Activated naive CD4-positive, alpha-beta T cell treated with anti-CD3 and anti-CD28 coated beads, Interleukin-2, amount 50 U/mL, for 24 hours (primary cell): ENCODE results near the gene IKBKE.
"Not testable (repeated sequence)": the region's sequence is repeated elsewhere in the genome, so short reads cannot be mapped to it uniquely, and the experiment has no call there.

Source experiments
- H3K27ac Mint-ChIP-seq: one replicate; pipeline ENCODE4 v1.8.0; 2021; ENCODE audit warnings: mild to moderate bottlenecking, mixed read lengths
- H3K27me3 Mint-ChIP-seq: one replicate; pipeline ENCODE4 v1.8.0; 2021; ENCODE audit warnings: mixed read lengths
- H3K36me3 Mint-ChIP-seq: one replicate; pipeline ENCODE4 v1.8.0; 2021; ENCODE audit warnings: mixed read lengths
- H3K4me1 Mint-ChIP-seq: one replicate; pipeline ENCODE4 v1.8.0; 2021; ENCODE audit warnings: mixed read lengths
- H3K4me3 Mint-ChIP-seq: one replicate; pipeline ENCODE4 v1.8.0; 2021; ENCODE audit warnings: mild to moderate bottlenecking, mixed read lengths
- H3K9me3 Mint-ChIP-seq: one replicate; pipeline ENCODE4 v1.8.0; 2021; ENCODE audit warnings: mixed read lengths

Gene IKBKE

GRCh38 chr1:206477581-206478380 is 7.5 kb downstream of the IKBKE start:
- Mint-ChIP-seq H3K4me1 (peaks cover 46% of the 10 kb centered on the region), H3K4me3 (no peak overlapping the region), H3K36me3 (peaks cover 10% of the 10 kb centered on the region), H3K27me3 (no peaks in the 10 kb centered on the region), H3K9me3 (no peaks in the 10 kb centered on the region), H3K27ac (no peak overlapping the region)

DNA sequence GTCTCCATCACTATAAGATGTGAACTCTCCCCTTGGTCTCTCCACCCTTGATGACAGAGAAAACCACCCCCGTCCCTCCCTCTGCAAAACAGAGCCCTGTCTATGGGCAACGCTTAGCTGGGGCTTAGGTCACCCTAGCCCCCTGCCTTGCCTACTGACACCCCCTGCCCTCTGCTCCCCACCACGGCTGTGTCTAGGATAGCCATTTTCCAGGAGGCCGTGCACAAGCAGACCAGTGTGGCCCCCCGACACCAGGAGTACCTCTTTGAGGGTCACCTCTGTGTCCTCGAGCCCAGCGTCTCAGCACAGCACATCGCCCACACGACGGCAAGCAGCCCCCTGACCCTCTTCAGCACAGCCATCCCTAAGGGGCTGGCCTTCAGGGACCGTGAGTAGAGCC is 8.5 kb downstream of the IKBKE start:
- peaks cover 9% of the 10 kb centered on the region for H3K36me3 Mint-ChIP-seq
- no peaks in the 10 kb centered on the region for H3K27me3 Mint-ChIP-seq
- no peak overlapping the region for H3K4me3 Mint-ChIP-seq
- peaks cover 38% of the 10 kb centered on the region for H3K4me1 Mint-ChIP-seq
- no peak overlapping the region for H3K27ac Mint-ChIP-seq
- H3K9me3 Mint-ChIP-seq, result no peaks in the 10 kb centered on the region

DNA sequence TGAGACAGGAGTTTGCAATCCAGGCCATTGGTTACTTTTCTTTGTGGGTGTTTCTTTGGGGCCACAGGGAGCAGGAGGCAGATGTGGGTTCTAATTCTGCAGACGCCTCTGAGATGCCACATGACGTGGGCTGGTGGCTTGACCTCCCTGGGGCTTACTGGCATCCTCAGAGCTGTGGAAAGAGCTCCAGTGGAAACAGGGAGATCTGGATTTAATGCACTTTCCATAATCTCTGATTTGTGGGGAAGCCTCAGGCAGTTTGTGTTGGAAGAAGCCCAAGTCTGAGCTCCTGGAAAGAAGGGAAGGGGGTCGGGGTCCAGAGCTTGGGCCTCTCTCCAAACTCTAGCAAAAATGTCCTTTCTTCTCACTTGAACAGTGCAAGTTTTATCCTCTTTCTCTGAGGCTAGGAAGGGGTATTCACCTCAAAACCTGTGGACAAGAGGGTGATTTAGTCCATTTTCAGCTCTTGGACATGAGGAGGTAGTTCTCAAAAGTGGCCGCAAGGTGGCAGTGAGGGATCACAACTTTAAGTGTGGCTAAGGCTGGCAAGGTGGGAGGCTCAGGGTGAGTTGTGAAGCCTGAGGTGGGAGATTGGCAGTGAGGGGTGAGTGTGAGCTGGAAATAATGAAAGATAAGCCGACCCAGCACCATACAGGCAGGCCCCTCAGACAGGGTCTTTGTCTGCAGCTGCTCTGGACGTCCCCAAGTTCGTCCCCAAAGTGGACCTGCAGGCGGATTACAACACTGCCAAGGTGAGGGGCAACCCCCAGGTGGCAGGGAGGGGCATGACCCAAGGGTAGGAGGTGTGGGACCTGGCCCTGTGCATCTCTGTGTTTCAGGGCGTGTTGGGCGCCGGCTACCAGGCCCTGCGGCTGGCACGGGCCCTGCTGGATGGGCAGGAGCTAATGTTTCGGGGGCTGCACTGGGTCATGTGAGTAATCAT is 9.2 kb downstream of the IKBKE start:
- no peak overlapping the region for H3K4me3 Mint-ChIP-seq
- no peaks in the 10 kb centered on the region for H3K27me3 Mint-ChIP-seq
- peaks cover 9% of the 10 kb centered on the region for H3K36me3 Mint-ChIP-seq

GRCh38 chr1:206480211-206480610 is 9.9 kb downstream of the IKBKE start:
- Mint-ChIP-seq H3K4me1 (peaks cover 31% of the 10 kb centered on the region), H3K27ac (no peak overlapping the region), H3K36me3 (peaks cover 7% of the 10 kb centered on the region)

More for the DNA sequence above, 9.2 kb downstream of the IKBKE start:
- H3K4me1 Mint-ChIP-seq, result peaks cover 34% of the 10 kb centered on the region
- no peaks in the 10 kb centered on the region for H3K9me3 Mint-ChIP-seq
- H3K27ac Mint-ChIP-seq, result peak overlapping the region; percentile 80

GRCh38 chr1:206482611-206483010 is 12.3 kb downstream of the IKBKE start:
- Mint-ChIP-seq H3K27me3 (no peaks in the 10 kb centered on the region), H3K27ac (no peak overlapping the region), H3K9me3 (no peaks in the 10 kb centered on the region), H3K4me3 (no peak overlapping the region), H3K4me1 (peaks cover 12% of the 10 kb centered on the region), H3K36me3 (peaks cover 6% of the 10 kb centered on the region)

More at GRCh38 chr1:206480211-206480610, 9.9 kb downstream of the IKBKE start:
- H3K4me3 Mint-ChIP-seq, result no peak overlapping the region
- H3K9me3 Mint-ChIP-seq, result no peaks in the 10 kb centered on the region
- H3K27me3 Mint-ChIP-seq, result no peaks in the 10 kb centered on the region

DNA sequence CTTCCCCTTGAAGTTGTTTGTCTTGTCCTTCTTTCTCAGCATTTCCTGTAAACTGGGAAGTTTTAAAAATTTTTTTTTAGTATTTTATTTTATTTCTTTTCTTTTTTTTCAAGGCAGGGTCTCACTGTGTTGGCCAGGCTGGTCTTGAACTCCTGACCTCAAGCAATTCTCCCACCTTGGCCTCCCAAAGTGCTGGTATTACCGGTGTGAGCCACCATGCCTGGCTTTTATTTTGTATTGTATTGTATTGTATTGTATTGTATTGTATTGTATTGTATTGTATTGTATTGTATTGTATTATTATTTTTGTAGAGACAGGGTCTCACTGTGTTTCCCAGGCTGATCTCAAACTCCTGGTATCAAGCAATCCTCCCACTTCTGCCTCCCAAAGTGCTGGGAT is 13.6 kb downstream of the IKBKE start:
- not testable (repeated sequence) for H3K27me3 Mint-ChIP-seq, H3K4me3 Mint-ChIP-seq, H3K27ac Mint-ChIP-seq, H3K4me1 Mint-ChIP-seq, H3K9me3 Mint-ChIP-seq, H3K36me3 Mint-ChIP-seq

DNA sequence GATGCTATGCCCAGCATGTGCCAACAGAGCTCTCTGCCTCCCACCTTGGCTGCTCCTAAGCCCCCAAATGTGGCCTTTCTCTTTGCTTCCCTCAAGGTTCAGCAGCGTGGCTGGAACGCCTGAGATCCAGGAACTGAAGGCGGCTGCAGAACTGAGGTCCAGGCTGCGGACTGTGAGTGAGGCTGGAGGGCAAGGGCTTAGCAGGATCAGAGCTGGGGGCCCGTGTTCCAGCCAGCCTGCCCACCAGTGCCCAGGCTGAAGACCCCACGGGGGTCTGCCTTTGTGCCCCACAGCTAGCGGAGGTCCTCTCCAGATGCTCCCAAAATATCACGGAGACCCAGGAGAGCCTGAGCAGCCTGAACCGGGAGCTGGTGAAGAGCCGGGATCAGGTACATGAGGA is 14.6 kb downstream of the IKBKE start:
- Mint-ChIP-seq H3K27ac (no peak overlapping the region), H3K4me1 (no peaks in the 10 kb centered on the region), H3K27me3 (no peaks in the 10 kb centered on the region), H3K9me3 (no peaks in the 10 kb centered on the region), H3K36me3 (peaks cover 4% of the 10 kb centered on the region), H3K4me3 (no peak overlapping the region)

DNA sequence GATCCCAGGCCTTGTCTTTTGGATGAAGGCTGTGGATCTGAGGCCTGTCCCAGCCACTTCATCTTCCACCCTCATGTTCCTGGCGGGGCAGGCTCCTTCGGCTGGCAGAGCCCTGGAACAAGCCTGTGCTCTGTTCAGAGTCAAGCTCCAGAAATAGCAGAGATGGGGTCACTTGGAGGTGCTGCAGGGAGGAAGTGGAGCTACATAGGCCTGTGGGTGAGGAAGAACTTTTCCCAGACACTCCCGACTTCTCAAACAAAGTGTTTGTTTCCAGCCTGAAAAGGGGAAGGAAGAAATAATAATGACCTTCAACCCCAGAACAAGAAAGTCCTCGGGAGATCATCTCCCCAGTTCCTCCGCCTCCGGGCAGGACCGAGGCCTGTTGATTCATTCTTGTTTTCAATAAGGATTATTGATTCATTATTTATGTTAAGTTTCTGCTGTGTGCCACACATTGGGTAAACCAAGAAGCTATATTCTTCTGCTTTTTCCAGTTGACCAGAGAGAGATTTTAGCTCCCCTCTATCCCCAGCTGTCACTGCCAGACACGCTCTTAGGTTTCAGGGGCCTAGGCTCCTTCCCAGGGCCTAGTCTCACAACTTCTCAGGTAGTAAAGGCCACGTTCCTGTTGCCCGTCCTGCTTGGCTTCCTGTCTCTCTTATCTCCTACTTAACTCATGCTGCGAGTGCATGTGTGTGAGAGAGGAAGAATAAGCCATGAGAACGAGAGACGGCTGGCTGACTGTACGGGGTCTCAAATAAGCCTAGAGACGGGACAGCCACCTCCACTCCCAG is 16.9 kb downstream of the IKBKE start:
- Mint-ChIP-seq H3K4me3 (no peak overlapping the region), H3K36me3 (peaks cover 4% of the 10 kb centered on the region), H3K27ac (peak overlapping the region; percentile 55), H3K9me3 (no peaks in the 10 kb centered on the region), H3K4me1 (no peaks in the 10 kb centered on the region), H3K27me3 (no peaks in the 10 kb centered on the region)

DNA sequence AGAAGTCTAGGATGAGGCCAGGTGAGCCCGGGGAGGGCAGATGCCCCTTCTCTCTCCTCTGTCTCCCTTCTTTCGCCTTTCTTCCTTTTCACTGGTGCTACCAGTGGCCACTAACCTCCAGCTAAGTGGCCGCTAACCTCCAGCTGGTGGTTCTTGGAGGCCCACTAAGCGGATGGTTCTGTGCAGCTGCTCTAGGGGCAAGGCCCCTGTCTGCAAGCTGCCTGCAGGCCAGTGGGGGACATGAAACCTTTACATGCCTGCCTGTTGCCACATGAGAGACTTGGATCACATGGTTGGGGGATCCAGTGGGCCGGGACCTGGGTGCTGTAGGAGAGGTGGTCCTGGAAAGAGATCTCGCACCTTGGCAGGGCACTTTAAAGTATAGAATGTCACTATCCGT is 17.7 kb downstream of the IKBKE start:
- Mint-ChIP-seq H3K4me1 (no peaks in the 10 kb centered on the region), H3K27ac (peak overlapping the region; percentile 71), H3K36me3 (peaks cover 5% of the 10 kb centered on the region)

GRCh38 chr1:206488466-206488865 is 18.2 kb downstream of the IKBKE start:
- no peaks in the 10 kb centered on the region for H3K27me3 Mint-ChIP-seq
- H3K4me3 Mint-ChIP-seq, result no peak overlapping the region
- H3K36me3 Mint-ChIP-seq, result peaks cover 4% of the 10 kb centered on the region
- no peaks in the 10 kb centered on the region for H3K9me3 Mint-ChIP-seq
- peak overlapping the region; percentile 46 for H3K27ac Mint-ChIP-seq
- H3K4me1 Mint-ChIP-seq, result no peaks in the 10 kb centered on the region

More for the DNA sequence above, 17.7 kb downstream of the IKBKE start:
- no peaks in the 10 kb centered on the region for H3K27me3 Mint-ChIP-seq
- H3K9me3 Mint-ChIP-seq, result no peaks in the 10 kb centered on the region
- H3K4me3 Mint-ChIP-seq, result no peak overlapping the region

DNA sequence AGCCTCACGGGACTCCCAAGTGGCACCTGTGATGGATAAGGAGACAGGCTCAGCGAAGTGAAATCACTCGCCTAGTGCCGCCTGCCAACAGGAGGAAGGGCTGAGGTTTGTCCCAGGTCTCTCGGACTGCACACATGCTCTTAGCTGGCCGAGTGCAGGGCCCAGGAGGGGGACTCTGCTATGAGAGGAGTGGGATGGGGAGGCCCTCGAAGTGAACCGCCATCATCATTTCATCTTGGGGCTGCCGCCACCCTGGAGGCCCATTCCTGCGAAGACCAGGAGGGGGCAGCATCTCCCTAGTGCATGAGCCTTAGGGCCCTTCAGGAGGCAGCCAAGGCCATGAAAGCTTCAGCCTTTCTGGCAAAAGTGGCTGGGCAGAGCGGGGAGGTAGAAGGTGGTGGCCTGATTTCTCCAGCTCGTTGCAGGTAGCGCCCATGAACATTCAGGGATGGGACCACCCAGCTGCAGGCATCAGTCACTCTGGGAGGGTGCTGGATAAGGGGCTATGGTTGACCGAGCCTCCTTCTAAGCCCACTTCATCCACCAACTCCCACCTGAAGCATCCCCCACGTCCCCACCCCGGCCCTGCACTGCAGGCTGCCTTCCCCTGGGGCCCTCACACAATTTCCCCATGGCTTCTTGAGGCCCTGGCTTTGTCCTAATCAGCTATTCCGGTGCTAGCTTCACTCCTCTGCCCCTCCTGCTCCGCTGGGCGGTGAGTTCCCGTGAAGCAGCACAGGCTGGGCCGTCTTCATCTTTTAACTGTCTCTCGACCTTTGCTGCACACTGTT is 19.9 kb downstream of the IKBKE start:
- Mint-ChIP-seq H3K27ac (peak overlapping the region; percentile 65), H3K36me3 (peaks cover 4% of the 10 kb centered on the region), H3K9me3 (no peaks in the 10 kb centered on the region), H3K4me1 (no peaks in the 10 kb centered on the region), H3K27me3 (no peaks in the 10 kb centered on the region), H3K4me3 (no peak overlapping the region)

GRCh38 chr1:206490771-206491405 is 20.6 kb downstream of the IKBKE start:
- Mint-ChIP-seq H3K4me1 (no peaks in the 10 kb centered on the region), H3K27me3 (no peaks in the 10 kb centered on the region), H3K4me3 (no peak overlapping the region), H3K36me3 (peaks cover 4% of the 10 kb centered on the region), H3K27ac (no peak overlapping the region), H3K9me3 (no peaks in the 10 kb centered on the region)

GRCh38 chr1:206491616-206492015 is 21.3 kb downstream of the IKBKE start:
- Mint-ChIP-seq H3K27ac (no peak overlapping the region), H3K27me3 (no peaks in the 10 kb centered on the region), H3K4me3 (no peak overlapping the region), H3K36me3 (peaks cover 4% of the 10 kb centered on the region), H3K9me3 (no peaks in the 10 kb centered on the region), H3K4me1 (no peaks in the 10 kb centered on the region)

DNA sequence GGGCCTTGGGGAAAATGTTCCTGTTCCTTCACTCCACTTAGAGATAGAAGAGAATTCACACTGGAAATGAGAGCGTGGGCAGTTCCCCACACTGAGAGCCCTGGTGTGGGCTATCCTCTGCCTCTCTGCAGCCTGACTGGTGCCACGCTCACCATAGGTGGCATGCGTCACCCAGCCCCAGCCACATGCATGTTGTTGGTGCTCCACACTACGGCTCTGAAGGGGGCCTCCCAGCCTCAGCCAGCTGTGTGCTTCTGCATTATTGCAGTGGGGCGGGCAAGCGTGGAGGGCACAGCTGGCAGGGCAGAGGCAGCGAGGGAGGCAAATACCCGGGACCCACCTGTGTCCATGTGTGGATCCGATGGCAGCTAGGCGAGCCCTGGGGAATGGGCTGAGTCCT is 22.3 kb downstream of the IKBKE start:
- no peaks in the 10 kb centered on the region for H3K9me3 Mint-ChIP-seq
- H3K27me3 Mint-ChIP-seq, result no peaks in the 10 kb centered on the region
- peaks cover 4% of the 10 kb centered on the region for H3K36me3 Mint-ChIP-seq
- no peaks in the 10 kb centered on the region for H3K4me1 Mint-ChIP-seq
- peak overlapping the region; percentile 10 for H3K27ac Mint-ChIP-seq
- H3K4me3 Mint-ChIP-seq, result no peak overlapping the region
